ENCODE measurements around the gene PDE4A.

Gene PDE4A

DNA sequence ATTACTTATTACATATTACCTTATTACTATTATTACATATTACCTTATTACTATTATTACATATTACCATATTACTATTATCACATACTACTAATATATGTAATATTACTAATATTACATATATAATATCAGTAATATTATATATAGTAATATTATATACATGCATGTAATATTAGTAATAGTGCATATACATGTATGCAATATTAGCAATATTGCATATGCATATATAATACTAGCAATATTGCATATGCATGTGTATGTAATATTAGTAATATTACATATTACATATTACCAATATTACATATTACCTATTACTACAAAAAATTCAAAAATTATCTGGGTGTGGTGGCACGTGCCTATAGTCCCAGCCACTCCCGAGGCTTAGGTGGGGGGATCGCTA is 22.4 kb downstream of the PDE4A start:
- TF ChIP-seq, protein P1, sequence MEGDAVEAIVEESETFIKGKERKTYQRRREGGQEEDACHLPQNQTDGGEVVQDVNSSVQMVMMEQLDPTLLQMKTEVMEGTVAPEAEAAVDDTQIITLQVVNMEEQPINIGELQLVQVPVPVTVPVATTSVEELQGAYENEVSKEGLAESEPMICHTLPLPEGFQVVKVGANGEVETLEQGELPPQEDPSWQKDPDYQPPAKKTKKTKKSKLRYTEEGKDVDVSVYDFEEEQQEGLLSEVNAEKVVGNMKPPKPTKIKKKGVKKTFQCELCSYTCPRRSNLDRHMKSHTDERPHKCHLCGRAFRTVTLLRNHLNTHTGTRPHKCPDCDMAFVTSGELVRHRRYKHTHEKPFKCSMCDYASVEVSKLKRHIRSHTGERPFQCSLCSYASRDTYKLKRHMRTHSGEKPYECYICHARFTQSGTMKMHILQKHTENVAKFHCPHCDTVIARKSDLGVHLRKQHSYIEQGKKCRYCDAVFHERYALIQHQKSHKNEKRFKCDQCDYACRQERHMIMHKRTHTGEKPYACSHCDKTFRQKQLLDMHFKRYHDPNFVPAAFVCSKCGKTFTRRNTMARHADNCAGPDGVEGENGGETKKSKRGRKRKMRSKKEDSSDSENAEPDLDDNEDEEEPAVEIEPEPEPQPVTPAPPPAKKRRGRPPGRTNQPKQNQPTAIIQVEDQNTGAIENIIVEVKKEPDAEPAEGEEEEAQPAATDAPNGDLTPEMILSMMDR (IDR thresholded peaks at IDR 0.05): no peak

DNA sequence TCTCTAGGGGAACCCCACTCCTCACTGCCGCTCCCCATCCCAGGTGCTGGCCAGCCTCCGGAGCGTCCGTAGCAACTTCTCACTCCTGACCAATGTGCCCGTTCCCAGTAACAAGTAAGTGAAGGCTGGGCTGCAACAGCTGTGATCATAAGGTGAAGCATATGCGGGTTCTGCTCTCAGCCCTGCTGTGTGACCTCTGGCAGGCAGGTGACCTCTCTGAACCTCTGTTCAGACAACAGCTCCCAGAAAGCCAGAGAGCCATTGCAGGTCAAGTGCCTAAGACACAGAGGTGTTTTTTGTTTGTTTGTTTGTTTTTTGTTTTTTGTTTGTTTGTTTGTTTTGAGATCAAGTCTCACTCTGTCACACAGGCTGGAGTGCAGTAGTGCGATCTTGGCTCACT is 28.7 kb downstream of the PDE4A start:
- TF ChIP-seq, protein P1 (IDR thresholded peaks at IDR 0.05): no peak

DNA sequence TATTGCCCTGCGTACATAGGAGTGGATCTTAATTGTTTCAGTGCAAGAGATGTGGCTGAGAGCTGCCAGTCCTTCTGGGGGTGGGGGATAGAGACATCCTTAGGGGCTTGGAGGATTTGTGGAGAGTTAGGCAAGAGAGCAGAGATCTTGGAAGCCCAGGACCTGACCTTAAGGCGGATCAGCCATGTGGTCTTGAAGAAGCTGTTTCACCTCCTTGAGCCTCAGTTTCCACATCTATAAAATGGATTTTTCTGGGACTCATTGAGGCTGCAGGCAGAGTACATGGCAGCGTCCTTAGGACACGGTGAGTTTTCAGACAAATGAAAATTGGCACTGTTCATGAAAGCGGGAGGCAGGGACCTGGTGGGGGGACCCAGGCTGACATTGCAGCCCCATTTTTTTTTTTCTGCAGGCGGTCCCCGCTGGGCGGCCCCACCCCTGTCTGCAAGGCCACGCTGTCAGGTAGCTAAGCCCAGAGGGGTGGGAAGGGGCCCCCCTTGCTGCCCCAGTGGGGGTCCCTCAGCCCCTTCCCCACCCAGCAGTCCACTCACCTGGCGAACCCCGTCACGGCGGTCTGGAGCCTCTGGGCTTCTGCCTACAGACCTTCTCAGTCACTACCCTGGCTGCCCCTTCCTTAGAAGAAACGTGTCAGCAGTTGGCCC is 30.0 kb downstream of the PDE4A start:
- TF ChIP-seq, protein P1 (IDR thresholded peaks at IDR 0.05): no peak

DNA sequence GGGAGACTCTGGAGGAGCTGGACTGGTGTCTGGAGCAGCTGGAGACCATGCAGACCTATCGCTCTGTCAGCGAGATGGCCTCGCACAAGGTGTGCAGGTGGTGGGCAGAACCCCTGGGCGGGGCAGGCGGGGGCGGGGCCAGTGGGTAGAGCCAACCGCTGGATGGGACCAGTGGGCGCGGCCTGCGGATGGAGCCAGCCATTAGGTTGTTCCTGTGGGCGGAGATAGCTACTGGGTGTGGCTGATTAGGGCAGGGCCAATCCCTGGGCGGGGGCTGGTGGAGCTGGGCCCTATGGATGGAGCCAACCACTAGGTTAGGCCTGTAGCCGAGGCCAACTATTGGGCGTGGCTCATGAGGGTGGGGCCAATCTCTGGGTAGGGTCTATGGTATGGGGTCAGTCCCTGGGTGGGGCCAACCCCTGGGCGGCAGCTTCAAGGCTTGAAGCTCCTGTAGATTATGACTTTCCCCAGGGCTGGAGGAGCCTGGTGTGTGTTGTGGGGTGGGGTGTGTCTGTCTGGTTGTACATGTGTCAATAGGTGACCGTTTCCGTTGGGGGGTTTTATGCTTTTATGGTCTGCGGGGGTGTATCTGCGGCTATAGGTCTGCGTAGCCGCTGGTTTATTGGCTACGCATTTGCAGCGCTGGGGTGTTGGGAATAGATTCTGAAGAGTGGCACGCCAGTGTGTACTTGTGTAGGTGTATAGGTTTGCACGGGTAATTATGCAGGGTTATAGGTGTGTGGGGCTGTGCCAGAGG is 30.7 kb downstream of the PDE4A start:
- TF ChIP-seq, protein P1 (IDR thresholded peaks at IDR 0.05): no peak

DNA sequence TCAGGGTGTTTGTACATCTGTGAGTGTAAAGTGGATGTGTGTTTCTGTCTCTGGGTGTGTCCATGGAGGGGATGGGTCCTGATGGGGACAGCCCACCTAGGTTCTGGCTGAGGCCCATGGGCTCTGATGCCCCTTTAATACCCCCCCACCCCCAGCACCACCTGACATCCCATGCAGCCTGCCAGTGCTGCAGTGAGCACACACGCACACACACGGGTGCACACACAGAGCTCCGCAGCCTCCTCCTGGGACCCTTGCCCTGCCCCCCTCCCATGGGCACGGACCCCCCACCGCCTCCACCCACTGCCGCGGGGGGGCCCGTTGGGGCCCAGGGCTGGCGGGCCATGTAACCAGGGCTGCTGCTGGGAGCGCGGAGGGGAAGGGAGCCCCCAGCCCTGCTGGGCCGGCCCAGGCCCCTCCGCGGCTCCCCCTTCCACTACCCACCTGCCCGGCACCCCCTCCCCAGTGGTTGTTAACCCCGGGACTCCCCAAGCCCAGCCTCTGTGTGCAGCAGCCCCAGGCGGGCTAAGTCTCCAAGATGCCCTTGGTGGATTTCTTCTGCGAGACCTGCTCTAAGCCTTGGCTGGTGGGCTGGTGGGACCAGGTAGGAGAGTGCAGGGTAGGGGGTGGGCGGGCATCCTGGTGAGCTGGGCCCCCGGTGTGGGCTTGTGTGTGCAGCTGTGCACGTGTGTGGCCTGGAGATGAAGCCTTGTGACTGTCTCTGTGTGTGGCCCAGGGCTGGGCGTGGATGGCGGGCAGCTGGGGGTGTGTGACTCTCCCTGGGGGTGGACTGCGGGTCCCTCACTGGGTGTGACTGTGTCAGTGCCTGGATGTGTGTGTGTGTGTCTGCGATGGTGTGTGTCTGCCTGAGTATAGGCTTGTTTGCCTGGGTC is 32.6 kb downstream of the PDE4A start:
- TF ChIP-seq, protein P1 (IDR thresholded peaks at IDR 0.05): no peak

DNA sequence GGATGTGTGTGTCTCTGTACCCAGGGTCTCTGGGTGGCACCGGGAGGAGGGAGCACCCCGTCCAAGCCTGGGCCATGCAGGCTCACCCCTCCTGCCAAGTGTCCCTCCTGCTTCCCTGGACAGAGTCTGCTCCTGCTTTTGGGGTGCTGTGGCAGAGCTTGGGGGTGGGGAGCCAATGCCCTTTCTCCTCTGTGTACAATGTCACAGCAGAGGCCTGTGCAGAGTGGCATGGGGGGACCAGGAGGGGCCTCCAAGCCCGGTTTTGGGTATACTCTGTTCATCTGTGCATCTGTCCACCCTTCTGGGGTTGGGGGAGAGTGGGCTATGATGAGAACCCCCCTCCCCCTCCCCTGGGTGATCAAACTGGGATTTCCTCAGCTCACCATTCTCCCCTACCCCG is 33.5 kb downstream of the PDE4A start:
- TF ChIP-seq, protein P1 (IDR thresholded peaks at IDR 0.05): no peak

DNA sequence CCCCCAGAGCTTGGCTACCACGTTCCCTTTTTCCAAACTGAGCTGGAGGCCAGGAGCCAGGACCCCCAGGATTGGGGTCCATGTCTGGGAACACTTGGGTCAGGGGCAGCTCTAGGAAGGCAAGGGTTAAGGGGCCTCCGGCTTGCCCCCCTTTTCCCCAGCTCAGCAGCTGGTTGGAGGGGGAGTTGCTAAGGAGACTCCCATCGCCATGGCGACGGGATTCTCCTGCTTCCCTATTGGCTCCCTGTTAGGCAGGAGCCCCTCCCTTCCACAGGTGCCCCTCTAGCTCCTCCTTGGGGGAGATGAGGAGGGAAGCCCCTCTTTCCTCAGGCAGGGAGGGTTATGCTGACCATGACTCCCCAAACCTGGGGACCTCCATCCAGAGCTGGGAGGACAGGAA is 33.9 kb downstream of the PDE4A start:
- TF ChIP-seq, protein P1 (IDR thresholded peaks at IDR 0.05): no peak
